Muscle of leg (tissue), 11 donors: ENCODE data around the gene CASP5. TPM values are rescaled to one million over a fixed set of nuclear protein-coding genes. Genes with fewer than 3 reads are reported as not detected.
"Not testable (repeated sequence)": the region's sequence is repeated elsewhere in the genome, so short reads cannot be mapped to it uniquely, and the experiment has no call there.

ENCODE experiments used
- DNase-seq: peaks from one replicate; pipeline ENCODE4 v3.0.0; 2013
- H3K27ac ChIP-seq: one replicate; pipeline ENCODE4 v1.5.1; 2013; ENCODE audit warnings: mild to moderate bottlenecking, low read length, control low read depth
- H3K27me3 ChIP-seq: one replicate; pipeline ENCODE4 v1.6.1; 2013; ENCODE audit warnings: low read length; ENCODE audit not compliant: control insufficient read depth, insufficient read depth
- H3K36me3 ChIP-seq: one replicate; pipeline ENCODE4 v1.6.1; 2013; ENCODE audit warnings: low read length; ENCODE audit not compliant: control insufficient read depth, insufficient read depth
- H3K4me1 ChIP-seq: one replicate; pipeline ENCODE4 v1.6.1; 2013; ENCODE audit warnings: low read length; ENCODE audit not compliant: control insufficient read depth, insufficient read depth
- H3K4me3 ChIP-seq: one replicate; pipeline ENCODE4 v1.5.1; 2013; ENCODE audit warnings: low read length, control low read depth
- H3K9me3 ChIP-seq: replicated peaks from 2 replicates; pipeline ENCODE4 v1.6.1; 2013; ENCODE audit warnings: low read depth, low read length; ENCODE audit not compliant: control insufficient read depth
- WGBS: methylation state at CpG from one replicate; pipeline ENCODE4 v1.1.5; 2013; ENCODE audit warnings: missing lambda C conversion rate; ENCODE audit not compliant: insufficient coverage; 5-methylcytosine and 5-hydroxymethylcytosine counted together
- polyA plus RNA-seq, 8 donors: library from polyadenylated mRNA; unstranded; fragments of 120-200 nt; gene quantifications; one replicate each; pipeline versions ENCODE4 v1.2.1 to v1.2.3, GENCODE V29; 2013; ENCODE audit warnings: inconsistent platforms in 1 of 8, low replicate concordance in 1 of 8; ENCODE audit not compliant: insufficient read length in 8 of 8, insufficient read depth in 1 of 8
- total RNA-seq: library from RNA; stranded (reverse); fragments of 120-200 nt; gene quantifications from one replicate; pipeline ENCODE4 v1.2.4, GENCODE V29; 2013

The CASP5 gene
- total and polyA plus RNA-seq, 9 donors = 0.09 to 0.88 (median 0.23) TPM; not detected in 6

DNA sequence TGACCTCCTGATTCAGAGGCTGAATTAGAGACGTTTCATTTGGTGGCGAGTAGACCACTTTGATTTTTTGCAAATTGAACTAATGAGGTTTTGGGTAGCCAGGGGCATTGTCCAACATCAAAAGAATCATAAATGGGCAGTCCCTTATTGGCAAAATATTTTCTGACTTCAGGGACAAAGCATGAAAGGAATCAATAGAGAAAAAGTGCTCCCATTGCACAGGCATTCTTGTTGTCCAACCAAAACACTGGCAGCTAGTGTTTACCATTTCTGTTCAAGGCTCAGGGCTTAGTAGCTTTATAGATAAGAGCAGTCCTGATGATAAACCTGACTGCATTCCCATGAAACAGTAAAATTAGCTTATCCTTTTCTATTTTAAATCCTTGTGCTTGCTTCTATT lies 28.6 kb upstream of the CASP5 start:
- Histone ChIP-seq H3K27ac (no peak overlapping the region), H3K36me3 (no peaks in the 10 kb centered on the region), H3K4me1 (no peaks in the 10 kb centered on the region), H3K27me3 (no peaks in the 10 kb centered on the region), H3K9me3 (no peaks in the 10 kb centered on the region), H3K4me3 (no peak overlapping the region)
- WGBS = 89% methylated on average over 2 of the region's 2 CpGs
- DNase-seq = no peak

DNA sequence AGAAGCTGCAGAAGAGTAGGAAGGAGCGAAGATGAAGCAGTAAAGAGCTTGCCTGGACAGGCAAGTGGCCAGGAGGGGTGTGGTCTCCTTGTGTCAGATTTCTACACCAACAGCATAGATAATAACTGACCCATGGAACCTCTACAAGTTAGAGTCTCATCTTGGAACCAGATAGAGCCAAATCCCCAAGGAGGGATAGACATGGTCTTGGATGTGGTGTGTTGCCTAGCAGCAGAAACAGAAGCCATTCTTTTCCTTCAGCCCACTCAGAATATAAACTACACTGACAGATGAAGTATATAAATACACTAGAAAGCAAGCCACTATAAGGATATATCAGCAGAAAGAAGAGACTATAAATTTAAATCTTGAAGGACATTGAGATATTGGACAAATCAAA lies 26.5 kb upstream of the CASP5 start:
- peak; percentile 65 for DNase-seq
- H3K27ac ChIP-seq = no peak overlapping the region
- H3K4me1 ChIP-seq = peaks cover 2% of the 10 kb centered on the region
- H3K9me3 ChIP-seq = no peaks in the 10 kb centered on the region
- no peak overlapping the region for H3K4me3 ChIP-seq
- no CpG with 5 or more reads among the region's 1 CpG for WGBS
- H3K27me3 ChIP-seq = no peaks in the 10 kb centered on the region
- H3K36me3 ChIP-seq = no peaks in the 10 kb centered on the region

DNA sequence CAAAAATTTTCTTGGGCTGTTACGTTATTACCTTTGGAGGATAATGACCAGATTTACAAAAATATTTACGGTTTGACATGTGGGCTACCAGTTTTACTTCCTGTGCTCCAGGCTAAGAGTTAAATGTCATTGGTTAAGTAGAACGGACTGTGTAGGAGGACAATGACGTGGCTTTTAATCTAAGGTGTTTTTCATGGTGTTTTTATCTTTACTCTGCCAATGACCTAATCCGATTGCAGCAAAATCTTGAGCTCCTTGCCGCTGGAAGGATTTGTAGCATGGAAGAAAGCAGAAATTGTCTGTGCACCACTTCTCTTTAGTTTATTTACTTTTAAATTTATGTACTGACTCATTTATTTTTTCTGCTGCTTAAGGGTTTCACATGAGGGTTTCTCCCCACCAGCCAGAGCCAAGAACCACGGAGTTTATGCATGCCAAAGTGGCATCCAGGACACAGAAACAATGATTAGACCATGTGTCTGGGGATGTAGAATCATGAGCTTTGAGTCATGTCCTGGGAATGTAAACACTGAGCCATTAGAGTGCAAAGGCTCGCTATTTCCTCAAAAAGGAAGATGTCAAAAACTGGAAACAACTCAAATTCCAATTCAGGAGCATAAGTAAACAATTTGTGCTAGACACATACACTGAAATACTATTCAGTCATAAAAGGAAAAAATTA lies 24.1 kb upstream of the CASP5 start:
- Histone ChIP-seq H3K36me3 (no peaks in the 10 kb centered on the region), H3K27ac (no peak overlapping the region), H3K9me3 (no peaks in the 10 kb centered on the region), H3K4me3 (no peak overlapping the region), H3K4me1 (peaks cover 4% of the 10 kb centered on the region), H3K27me3 (no peaks in the 10 kb centered on the region)
- DNase-seq = peak; percentile 85
- 20% methylated on average over 1 of the region's 8 CpGs for WGBS

DNA sequence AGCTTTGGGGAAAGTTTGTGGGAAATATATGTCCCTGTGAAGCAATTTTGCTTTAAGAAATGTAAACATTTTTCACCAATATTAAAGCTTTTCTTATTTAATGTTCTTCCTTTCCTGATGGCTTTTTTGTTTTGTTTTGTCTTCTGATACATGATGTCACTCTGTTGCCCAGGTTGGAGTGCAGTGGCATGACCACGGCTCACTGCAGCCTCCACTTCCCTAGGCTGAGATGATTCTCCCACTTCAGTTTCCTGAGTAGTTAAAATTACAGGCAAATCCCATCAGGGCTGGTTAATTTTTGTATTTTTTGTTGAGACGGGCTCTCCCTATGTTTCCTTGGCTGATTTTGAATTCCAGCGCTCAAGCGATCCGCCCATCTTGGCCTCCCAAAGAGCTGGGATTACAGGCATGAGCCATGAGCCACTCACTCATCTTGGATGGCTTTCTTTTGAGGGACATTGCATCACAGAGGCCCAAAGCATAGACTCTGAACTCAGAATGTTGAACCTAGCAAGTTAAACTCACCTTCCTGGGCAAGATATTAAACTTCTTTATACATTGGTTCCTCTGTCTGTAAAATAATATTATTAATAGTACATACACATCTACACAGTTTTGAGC lies 22.8 kb upstream of the CASP5 start:
- DNase-seq = no peak
- Histone ChIP-seq H3K27me3 (no peaks in the 10 kb centered on the region), H3K4me1 (peaks cover 4% of the 10 kb centered on the region), H3K36me3 (no peaks in the 10 kb centered on the region), H3K4me3 (no peak overlapping the region), H3K27ac (peak overlapping the region; percentile 9), H3K9me3 (no peaks in the 10 kb centered on the region)
- WGBS = 100% methylated on average over 1 of the region's 5 CpGs

- DNase-seq = peak; percentile 87
- H3K36me3 ChIP-seq, H3K9me3 ChIP-seq, H3K4me1 ChIP-seq, H3K27me3 ChIP-seq: not testable (repeated sequence)
- Histone ChIP-seq H3K27ac (peak within 1 kb of the TSS; percentile 74), H3K4me3 (peak within 1 kb of the TSS; percentile 37)
- 64% methylated on average over 1 of the region's 5 CpGs for WGBS
Measured at GRCh38 chr11:105044557-105045524, 21.9 kb upstream of the CASP5 start, which contains the start of gene CARD16. TSS of gene CARD16 (minus strand) at chr11:105045335. CDS start at chr11:105045297, 38 bp downstream.

- peaks cover 4% of the 10 kb centered on the region for H3K4me1 ChIP-seq
- no CpG with 5 or more reads among the region's 3 CpGs for WGBS
- peaks cover 6% of the 10 kb centered on the region for H3K9me3 ChIP-seq
- H3K4me3 ChIP-seq = no peak overlapping the region
- H3K27me3 ChIP-seq = no peaks in the 10 kb centered on the region
- no peaks in the 10 kb centered on the region for H3K36me3 ChIP-seq
- DNase-seq = no peak
- H3K27ac ChIP-seq = no peak overlapping the region
Measured at GRCh38 chr11:105042178-105042577, 19.2 kb upstream of the CASP5 start.

- Histone ChIP-seq H3K9me3 (peaks cover 7% of the 10 kb centered on the region), H3K4me1 (peaks cover 3% of the 10 kb centered on the region), H3K4me3 (no peak overlapping the region), H3K36me3 (no peaks in the 10 kb centered on the region), H3K27ac (no peak overlapping the region), H3K27me3 (no peaks in the 10 kb centered on the region)
- no peak for DNase-seq
- no CpG with 5 or more reads among the region's 2 CpGs for WGBS
Measured at GRCh38 chr11:105040703-105041102, 17.7 kb upstream of the CASP5 start.

DNA sequence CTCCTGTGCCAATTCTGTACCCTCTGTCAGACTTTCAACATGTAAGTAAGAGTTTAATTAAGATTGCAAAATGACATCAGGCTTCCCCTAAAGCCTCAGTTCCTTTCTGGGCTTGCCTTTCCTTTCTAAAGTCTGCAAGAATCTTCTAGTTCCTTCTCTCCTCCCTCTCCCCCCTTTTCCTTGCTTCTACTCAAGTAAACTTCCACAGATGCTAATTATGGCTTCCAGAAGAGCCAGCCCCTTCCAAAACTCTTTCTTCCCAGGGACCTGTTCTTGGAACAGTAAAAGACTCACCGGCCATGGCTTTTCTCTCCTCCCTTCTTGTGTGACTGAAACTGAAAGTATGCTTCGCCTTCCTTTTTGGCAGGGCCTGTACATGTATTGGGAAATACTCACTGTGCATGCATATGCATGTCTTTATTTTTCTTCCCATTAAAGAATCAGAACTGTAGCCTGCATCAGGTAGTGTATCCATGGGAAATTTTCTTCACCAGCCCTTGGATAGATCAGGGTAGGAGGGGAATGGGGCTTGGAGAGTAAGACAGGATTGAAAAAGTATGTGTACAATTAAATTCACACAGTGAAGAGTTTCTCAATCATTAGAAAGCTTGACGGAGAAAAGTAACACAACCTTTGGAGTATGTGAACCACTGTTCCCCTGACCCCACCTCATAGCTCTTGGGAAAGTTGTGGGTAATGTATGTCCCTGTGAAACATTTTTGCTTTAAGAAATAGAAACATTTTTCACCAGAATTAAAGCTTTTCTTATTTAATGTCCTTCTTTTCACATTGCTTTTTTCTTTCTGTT lies 12.0 kb upstream of the CASP5 start, which contains the start of gene CASP1:
Gene CASP1 (minus strand): TSS at position 332 of the 808 bp plus-strand sequence. CDS start 31 bp downstream, at position 301.
- peaks cover 3% of the 10 kb centered on the region for H3K36me3 ChIP-seq
- no peaks in the 10 kb centered on the region for H3K27me3 ChIP-seq
- peaks cover 7% of the 10 kb centered on the region for H3K9me3 ChIP-seq
- WGBS = no CpG with 5 or more reads among the region's 3 CpGs
- no peaks in the 10 kb centered on the region for H3K4me1 ChIP-seq
- H3K4me3 ChIP-seq = peak within 1 kb of the TSS; percentile 26
- peak within 1 kb of the TSS; percentile 85 for H3K27ac ChIP-seq
- DNase-seq = peak; percentile 94

GRCh38 chr11:105034388-105034787 lies 11.4 kb upstream of the CASP5 start:
- H3K4me3 ChIP-seq = peak overlapping the region; percentile 26
- H3K36me3 ChIP-seq = not testable (repeated sequence)

More at GRCh38 chr11:105034388-105034787, 11.4 kb upstream of the CASP5 start:
- DNase-seq, H3K27me3 ChIP-seq, H3K9me3 ChIP-seq, H3K4me1 ChIP-seq: not testable (repeated sequence)
- H3K27ac ChIP-seq = peak overlapping the region; percentile 85
- WGBS = 57% methylated on average over 1 of the region's 2 CpGs
